Measurements from ENCODE around the gene HS6ST1.

Gene HS6ST1, protein sequence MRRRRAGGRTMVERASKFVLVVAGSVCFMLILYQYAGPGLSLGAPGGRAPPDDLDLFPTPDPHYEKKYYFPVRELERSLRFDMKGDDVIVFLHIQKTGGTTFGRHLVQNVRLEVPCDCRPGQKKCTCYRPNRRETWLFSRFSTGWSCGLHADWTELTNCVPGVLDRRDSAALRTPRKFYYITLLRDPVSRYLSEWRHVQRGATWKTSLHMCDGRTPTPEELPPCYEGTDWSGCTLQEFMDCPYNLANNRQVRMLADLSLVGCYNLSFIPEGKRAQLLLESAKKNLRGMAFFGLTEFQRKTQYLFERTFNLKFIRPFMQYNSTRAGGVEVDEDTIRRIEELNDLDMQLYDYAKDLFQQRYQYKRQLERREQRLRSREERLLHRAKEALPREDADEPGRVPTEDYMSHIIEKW

GRCh38 chr2:128318776-128319464 lies at the start of gene HS6ST1:
TSS of gene HS6ST1 (minus strand) at chr2:128318868. CDS start at chr2:128318563, 305 bp downstream.
- DNase-seq: peak; percentile 93

DNA sequence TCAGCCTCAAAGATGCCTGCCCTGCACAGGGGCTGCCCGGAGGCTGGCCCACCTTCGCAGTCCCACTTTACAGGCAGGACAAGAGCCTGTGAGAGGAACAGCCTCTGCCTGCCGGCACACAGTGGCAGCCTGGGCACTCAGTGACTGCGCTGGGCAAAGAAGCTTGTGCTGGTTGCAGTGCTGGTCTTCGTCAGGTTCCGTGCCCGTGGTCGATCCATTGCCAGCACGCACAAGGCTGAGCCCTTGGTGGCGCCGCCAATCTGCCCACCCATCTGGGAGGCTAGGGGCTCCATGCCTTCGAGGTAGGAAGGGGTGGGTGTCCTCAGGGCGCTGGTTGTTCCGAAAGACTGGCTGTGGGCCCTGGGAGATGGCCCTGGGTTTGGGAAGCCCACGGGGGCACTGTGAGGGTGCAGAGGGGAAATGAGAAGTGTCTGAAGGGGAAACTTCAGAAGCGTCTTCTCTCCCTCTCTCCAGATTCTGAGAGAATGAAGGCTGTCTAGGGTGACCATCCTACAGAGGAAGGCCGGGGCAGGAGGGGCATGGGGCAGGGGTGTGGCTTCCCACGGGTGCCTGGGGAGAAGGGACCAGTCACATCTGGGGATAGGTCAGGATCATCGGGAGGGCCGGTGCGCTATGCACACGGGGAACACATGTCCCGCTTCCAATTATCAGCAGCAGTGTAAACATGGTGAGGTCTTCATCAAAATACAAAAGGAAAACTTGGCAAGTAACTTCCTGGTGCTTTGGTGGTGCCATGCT lies 49.1 kb upstream of the HS6ST1 start:
- DNase-seq: no peak

- DNase-seq: no peak
Measured at GRCh38 chr2:128366713-128367511, 48.2 kb upstream of the HS6ST1 start.

DNA sequence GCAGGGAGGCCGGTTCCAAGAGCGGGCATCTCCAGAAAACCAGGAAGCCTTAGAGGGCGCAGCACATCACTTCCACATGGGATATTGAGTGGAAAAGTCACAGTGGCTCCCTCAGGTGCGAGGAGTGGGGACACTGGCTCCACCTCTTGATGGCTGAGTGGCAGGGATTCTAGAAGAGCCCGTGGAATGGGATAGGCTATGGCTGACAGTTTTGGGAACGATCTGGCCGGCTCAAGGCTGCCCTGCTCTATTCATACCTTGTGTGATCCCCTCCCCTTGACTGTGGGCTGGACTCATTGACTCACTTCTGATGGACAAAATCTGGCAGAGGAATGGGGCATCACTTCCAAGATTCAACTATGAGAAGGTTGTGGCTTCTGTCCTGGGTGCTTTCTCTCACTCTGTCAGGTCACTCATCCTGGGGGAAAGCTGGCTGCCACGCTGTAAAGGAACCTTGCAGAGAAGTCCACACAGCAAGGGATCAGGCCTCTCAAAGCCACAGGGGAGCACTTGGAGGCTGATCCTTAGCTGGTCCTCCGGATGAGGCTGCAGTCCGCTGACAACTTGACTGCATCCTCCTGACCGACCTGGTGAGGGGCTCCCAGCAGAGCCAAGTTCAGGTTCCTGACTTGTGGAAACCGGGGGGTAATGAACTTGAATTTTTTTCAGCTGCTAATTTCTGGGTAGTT lies 46.7 kb upstream of the HS6ST1 start:
- DNase-seq: no peak

DNA sequence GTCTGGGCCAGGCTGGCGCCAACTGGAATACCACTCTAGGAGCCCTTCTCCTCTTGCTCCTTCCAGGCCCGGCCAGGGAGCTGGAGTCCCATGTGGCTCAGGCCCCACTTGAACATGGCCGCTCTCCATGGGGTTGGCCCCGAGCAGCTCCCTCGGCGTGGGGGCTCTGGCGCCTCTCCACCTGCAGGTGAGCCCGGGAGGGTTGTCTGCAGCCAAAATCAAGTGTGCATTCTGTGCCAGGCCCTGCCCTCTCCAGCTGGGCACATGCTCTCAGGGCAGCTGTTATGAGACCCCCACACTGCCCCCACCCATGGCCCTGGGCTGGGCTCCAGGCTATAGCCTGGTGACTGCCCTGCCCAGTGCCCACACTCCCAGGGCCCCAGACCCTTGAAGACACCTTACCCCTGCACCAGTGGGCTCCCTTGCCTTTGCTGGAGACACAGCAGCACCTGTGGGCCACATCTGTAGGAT lies 45.8 kb upstream of the HS6ST1 start:
- no peak for DNase-seq

DNA sequence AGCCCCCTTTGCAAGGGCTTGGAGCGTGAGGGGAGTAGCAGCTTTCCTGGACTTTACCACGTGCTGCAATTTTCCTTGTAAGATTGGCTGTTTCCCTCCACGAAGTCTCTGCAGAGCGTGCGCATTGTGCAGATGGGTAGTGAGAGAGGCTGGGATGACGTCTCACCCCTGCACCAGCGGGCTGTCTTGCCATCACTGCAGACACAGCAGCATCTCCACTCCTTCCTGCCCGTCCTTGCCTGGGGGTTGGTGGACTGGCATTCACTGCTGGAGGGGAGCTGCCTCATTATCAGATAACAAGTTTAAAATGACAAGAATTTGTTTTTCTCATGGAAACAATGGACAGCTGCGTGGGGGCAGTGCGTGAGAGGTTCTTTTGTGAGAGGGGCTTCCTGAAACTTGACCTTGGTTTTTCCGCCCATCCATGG lies 45.3 kb upstream of the HS6ST1 start:
- DNase-seq: no peak

DNA sequence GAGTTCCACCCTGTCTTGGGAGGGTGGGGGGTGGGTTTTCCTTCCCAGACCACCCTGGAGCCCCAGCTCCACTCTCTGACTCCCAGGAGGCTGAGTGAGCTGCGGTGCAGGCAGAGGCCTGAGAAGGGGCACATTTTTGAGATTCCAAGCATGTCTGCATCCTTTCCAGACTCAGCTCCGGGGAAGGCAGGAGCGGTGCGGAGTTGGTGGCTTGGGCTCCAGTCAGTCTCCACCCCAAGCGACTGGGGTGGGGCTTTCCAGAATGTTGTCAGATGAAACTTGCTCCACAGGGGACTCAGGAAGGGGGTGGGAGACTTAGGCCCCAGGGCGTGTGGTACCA lies 44.2 kb upstream of the HS6ST1 start:
- no peak for DNase-seq

DNA sequence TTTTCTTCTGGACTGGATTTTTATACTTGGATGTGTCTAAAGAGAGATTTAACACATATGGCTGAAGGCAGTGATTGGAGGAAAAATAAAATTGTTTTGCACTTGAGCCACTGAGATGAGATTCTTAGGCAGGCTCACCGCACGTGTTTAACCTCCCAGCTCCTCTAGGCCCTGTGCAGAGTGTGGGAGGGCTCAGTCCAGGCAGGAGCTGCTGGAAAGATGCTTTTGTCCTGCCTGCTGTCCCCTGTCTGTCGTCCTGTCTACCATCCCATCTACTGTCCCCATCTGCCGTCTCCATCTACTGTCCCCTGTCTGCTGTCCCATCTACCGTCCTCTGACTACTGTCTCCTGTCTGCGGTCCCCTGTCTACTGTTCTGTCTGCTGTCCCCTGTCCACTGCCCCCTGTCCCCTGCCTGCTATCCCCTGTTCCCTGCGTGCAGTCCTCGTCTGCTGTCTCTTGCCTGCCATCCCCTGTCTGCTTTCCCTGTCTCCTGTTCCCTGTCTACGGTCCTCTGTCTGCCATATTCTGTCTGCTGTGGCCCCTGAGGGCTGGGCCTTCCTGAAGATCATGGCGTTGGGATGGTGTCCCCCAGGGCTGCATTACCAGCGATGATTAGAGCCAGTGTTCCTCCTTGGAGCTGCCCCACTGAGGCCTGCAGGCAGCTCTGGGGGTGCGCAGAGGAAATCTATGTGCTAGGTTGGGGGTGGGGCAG lies 43.7 kb upstream of the HS6ST1 start:
- DNase-seq: no peak

DNA sequence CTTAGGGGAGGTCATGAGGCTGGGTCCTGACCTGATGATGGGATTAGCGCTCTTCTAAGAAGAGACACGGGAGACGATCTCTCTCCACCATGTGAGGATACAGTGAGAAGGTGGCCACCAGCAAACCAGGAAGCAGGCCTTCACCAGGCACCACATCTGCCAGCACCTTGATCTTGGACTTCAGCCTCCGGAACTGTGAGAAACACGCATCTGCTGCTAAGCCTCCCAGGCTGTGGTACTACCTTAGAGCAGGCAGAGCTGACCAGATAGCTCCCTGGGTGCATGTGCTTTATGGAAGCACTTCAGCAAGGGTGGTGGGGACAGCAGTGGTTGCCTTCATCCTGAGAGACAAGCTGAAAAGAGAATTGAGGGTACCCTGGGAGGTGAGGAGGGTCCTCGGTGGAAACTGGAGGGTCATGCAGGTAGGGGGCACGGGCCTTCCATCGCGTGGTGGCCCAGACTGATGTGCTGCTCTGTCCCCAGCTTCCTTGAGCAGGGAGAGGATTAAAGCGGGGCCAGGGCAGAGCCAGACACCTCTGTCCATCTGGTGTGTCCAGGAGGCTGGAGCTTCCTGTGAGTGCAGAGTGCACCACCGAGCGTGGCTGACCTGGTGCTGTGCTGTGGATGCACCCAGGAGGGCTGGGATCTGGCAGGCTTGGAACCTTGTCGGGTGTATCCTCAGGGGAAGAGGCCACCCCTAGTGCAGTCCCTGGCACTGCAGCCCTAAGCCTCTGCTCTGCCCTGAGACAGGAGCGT lies 42.9 kb upstream of the HS6ST1 start:
- DNase-seq: no peak

DNA sequence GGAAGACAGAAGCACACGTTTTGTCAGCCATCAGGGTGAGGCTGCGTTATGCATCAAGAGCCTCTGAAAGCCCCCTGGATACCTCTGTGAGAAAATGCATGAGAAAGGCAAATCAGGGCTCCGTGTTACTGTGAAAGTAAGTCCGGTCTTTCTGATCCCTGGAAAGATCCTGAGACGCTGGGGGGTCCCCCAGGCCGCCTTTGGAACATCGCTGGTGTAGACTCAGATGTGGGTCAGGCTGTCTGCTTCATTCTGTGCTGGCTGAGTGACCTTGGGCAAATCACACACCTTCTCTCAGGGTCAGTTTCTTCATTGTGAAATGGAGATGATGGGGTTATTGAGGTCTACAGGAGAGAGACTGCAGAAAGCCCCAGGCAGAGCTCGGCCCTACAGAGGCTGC lies 42.0 kb upstream of the HS6ST1 start:
- no peak for DNase-seq

- DNase-seq: no peak
Measured at GRCh38 chr2:128359841-128360240, 41.2 kb upstream of the HS6ST1 start.

DNA sequence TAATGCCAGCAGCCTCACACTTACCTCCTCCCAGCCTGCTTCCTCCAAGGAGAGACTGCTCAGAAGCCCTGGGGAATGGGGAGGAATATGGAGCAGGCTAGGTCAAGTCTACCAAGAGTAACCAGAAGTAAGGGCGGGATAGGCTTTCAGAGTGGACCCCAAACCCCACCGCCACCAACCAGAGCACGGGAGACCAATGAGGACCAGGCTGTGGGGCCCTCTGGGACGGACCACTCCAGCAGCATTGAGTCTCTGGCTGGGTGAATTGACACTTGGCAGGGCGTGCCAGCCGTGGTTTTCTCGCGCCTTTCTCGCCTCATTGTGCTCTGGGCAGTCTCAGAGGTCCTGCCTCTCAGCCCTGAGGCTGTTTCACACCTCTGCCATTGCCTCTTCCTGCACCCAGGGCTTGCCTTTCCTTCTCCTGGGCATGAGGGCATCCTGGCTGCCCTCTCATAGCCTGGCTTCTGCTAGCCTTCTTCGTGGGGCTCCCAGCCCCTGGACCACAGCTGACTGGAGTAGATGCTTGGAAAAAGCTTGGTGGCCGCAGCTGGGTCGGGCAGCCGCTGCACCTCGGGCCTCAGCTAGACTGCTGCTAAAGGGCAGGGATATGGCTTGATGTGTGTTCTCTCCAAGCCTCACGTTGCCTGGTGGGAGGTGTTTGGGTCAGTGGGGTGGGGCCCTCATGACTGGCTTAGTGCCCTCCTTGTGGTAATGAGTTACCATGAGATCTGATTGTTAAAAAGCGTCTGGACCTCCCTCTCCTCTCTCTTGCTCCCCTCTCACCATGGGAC lies 40.5 kb upstream of the HS6ST1 start:
- no peak for DNase-seq

DNA sequence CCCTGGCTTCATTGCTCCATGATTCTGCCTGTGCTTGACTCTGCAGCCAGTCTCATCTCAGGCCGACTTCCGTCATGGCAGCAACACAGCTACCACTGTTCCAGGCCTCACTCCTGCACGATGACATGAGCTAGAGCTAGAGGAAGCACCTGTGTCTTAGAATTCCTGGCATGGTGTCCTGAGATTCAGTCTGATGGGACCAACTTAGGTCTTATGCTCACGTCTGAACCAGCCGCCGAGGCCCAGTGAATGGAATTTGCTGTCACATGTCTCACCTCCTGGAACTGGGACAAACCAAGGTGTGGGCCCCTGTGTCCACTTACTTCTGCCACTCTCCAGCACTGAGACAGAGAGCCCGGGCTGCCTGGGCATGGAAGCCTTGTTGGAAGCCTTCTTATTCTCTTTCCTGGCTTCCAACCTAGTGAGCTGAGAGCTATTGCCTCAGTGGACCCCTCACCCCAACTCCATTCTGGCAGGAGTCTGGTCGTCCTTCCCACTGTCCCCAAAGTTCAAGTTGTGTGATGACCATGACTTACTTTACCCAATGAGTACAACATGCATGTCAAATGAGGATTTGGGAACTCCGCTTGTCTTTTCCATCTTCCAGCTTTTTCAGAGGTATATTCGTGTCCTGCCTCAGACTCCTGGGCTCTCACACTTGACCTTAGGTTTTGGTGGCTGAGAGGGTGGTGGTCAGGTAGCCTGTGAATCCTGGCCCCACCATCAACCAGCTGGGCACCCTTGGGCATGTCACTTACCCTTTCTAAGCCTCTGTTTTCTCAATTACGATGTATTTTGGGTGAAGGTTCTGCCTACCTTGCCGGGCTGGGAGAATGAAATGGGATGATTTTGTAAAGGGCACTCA lies 39.1 kb upstream of the HS6ST1 start:
- no peak for DNase-seq

DNA sequence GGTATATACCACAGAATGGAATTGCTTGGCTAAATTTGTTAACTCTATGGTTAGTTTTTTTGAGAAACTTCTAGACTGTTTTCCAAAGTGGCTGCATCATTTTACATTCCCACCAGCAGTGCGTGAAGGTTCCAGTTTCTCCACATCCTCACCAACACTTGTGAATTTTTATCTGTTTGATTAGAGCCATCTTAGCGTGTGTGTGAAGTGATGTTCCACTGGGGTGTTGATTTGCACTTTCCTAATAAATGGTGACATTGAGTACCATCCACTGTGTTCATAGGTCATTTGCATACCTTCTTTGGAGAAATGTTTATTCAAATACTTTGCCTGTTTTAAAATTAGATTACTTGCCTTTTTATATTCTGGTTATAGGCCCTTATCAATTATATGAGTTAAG lies 37.5 kb upstream of the HS6ST1 start:
- DNase-seq: no peak

GRCh38 chr2:128354726-128355470 lies 36.2 kb upstream of the HS6ST1 start:
- no peak for DNase-seq

DNA sequence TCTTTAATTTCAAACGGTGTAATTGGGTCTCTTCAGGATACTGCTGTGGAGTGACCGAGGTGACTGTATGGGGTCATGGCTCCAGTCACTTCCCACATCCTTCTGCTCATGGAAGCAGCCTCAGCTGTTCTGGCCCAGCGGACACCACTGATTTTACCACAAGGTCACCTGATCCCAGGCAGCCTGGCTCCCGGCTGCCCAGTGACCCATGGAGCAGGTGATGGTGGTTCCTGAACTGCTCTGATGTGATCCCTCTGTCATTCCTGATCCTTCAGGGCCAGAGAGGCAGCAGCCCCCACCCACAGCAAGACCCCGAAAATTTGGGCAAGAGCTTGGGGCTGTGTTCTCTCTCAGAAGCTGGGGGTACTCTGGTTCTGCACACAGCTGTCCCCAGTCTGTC lies 35.5 kb upstream of the HS6ST1 start:
- no peak for DNase-seq

DNA sequence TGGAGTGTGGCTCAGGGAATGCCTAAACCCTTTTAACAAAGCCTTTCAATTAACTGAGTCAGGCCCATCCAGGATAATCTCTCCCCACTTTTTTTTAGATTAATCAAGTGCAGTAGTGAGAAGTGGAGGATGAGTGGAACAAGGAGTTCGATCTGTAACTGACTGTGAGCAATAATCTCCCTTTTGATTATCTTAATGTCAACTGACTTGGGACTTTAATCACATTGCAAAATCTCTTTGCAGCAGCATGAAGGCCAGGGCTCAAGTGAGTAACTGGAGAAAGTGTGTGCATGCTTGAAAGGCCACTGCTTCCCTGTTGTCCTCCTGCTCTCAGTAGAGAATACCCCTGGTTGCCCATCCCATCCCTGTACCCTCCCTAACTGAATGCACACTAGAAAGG lies 32.1 kb upstream of the HS6ST1 start:
- no peak for DNase-seq

DNA sequence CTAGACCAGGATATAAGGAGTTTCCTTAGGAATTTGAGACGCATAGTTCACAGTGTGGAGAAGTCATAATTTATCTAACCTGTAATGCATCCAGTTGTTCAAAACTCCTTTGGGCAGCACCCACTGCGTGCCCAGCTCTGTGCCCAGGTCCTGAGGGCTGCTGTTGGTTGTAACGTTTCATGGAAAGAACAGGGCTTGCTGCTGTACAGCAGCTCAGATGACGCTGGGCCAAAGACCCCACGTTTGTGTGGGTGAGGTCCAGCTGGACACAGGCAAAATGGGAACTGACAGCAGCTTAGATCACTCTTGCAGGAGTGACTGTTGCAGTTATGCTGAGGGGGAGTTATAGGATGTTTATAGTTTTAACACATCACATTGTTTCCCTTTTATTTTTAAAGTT lies 30.0 kb upstream of the HS6ST1 start:
- no peak for DNase-seq

Data from stimulated activated CD4-positive, alpha-beta T cell treated with anti-CD3 and anti-CD28 coated beads, Interleukin-4, amount 100 ng/mL, for 1 hour (primary cell).